AG08395 (cell line): ENCODE results near the gene FBXL7.

ENCODE experiments used
- DNase-seq: peaks from one replicate; pipeline ENCODE4 v3.0.0; 2012; ENCODE audit warnings: mixed read lengths, low spot score

The FBXL7 gene

GRCh38 chr5:15502208-15502607, 2.2 kb downstream of the FBXL7 start:
- peak; percentile 33 for DNase-seq

- DNase-seq: no peak
Measured at GRCh38 chr5:15506146-15506545, 6.2 kb downstream of the FBXL7 start.

GRCh38 chr5:15506897-15507296, 6.9 kb downstream of the FBXL7 start:
- DNase-seq: no peak

- peak; percentile 69 for DNase-seq
Measured at GRCh38 chr5:15510092-15510491, 10.1 kb downstream of the FBXL7 start.

GRCh38 chr5:15510831-15511230, 10.9 kb downstream of the FBXL7 start:
- peak; percentile 44 for DNase-seq

- DNase-seq: no peak
Measured at GRCh38 chr5:15513431-15513830, 13.5 kb downstream of the FBXL7 start.

- DNase-seq: no peak
Measured at GRCh38 chr5:15513911-15514310, 13.9 kb downstream of the FBXL7 start.

GRCh38 chr5:15515229-15515628, 15.2 kb downstream of the FBXL7 start:
- DNase-seq: no peak

- DNase-seq: no peak
Measured at GRCh38 chr5:15516486-15516885, 16.5 kb downstream of the FBXL7 start.

GRCh38 chr5:15518786-15519185, 18.8 kb downstream of the FBXL7 start:
- DNase-seq: no peak

GRCh38 chr5:15520856-15521255, 20.9 kb downstream of the FBXL7 start:
- no peak for DNase-seq

- DNase-seq: no peak
Measured at GRCh38 chr5:15521381-15522186, 21.6 kb downstream of the FBXL7 start.

- DNase-seq: no peak
Measured at GRCh38 chr5:15522187-15522520, 22.2 kb downstream of the FBXL7 start.

GRCh38 chr5:15524712-15525111, 24.7 kb downstream of the FBXL7 start:
- DNase-seq: no peak

GRCh38 chr5:15525703-15526275, 25.8 kb downstream of the FBXL7 start:
- DNase-seq: peak; percentile 22

GRCh38 chr5:15526413-15526812, 26.4 kb downstream of the FBXL7 start:
- DNase-seq: no peak

- no peak for DNase-seq
Measured at GRCh38 chr5:15528476-15528875, 28.5 kb downstream of the FBXL7 start.

GRCh38 chr5:15529013-15529412, 29.0 kb downstream of the FBXL7 start:
- no peak for DNase-seq

- DNase-seq: no peak
Measured at GRCh38 chr5:15529821-15530220, 29.8 kb downstream of the FBXL7 start.

- DNase-seq: peak; percentile 69
Measured at GRCh38 chr5:15533129-15533893, 33.3 kb downstream of the FBXL7 start.

GRCh38 chr5:15535938-15536337, 36.0 kb downstream of the FBXL7 start:
- no peak for DNase-seq

- no peak for DNase-seq
Measured at GRCh38 chr5:15538516-15538915, 38.5 kb downstream of the FBXL7 start.

GRCh38 chr5:15539951-15540350, 40.0 kb downstream of the FBXL7 start:
- no peak for DNase-seq
